GM23248 (cell line): ENCODE results near the gene B3GAT3.

ENCODE experiments used
- EZH2 ChIP-seq: fragments of 200-600 bp; sonication (generic); IDR thresholded peaks from 2 replicates; pipeline ENCODE4 v1.6.1; 2018; ENCODE audit warnings: antibody characterized with exemption, mild to moderate bottlenecking; ENCODE audit not compliant: insufficient read depth, poor library complexity, severe bottlenecking
- EZH2phosphoT487 ChIP-seq: fragments of 200-600 bp; sonication (generic); IDR thresholded peaks from 2 replicates; pipeline ENCODE4 v1.6.1; 2018; ENCODE audit warnings: antibody characterized with exemption, moderate library complexity, mild to moderate bottlenecking, low read depth; ENCODE audit not compliant: insufficient read depth

DNA sequence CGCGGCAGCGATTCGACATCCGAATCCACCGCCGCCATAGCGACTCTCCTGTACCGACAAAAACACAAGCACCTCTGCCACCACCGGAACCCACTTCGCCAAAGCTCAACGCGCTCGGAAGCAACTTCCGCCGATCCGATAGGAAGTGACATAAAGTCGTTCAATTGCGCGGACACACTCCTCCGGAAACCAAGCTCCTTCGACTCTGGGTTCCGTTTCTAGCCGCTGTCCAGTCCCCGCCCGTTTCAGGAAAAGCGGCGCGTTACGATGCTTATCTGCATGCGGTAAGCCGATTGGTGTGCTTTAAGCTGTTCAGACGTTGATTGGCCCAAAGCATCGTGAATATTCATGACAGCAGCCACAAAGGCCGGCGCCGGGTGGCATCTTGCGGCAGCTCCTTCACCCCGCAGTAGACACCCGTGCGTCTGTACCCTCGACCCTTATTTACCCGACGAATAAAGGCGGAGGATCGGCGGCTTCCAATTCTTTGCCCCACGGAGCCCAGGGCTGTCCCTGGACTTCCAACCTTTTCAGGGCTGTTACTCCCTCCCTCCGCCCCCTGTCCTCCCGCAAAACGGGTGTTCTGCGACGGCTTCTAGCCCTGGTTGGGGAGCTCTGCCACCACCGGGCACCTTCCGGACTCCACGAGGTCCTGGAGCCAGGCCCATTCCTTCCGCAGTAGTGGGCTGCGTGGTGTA is 30.2 kb downstream of the B3GAT3 start, which contains the start of gene TUT1:
- TF ChIP-seq EZH2, result no peak
- TF ChIP-seq EZH2phosphoT487, result no peak
